GM19455 (cell line): ENCODE results near the gene SYN1.
"Not testable (repeated sequence)": the region's sequence is repeated elsewhere in the genome, so short reads cannot be mapped to it uniquely, and the experiment has no call there.

Source experiments
- ATAC-seq: cut with Tn5 transposase; IDR thresholded peaks from one replicate; pipeline ENCODE4 v1.9.1; 2021; ENCODE audit not compliant: unreplicated experiment

SYN1 gene

DNA sequence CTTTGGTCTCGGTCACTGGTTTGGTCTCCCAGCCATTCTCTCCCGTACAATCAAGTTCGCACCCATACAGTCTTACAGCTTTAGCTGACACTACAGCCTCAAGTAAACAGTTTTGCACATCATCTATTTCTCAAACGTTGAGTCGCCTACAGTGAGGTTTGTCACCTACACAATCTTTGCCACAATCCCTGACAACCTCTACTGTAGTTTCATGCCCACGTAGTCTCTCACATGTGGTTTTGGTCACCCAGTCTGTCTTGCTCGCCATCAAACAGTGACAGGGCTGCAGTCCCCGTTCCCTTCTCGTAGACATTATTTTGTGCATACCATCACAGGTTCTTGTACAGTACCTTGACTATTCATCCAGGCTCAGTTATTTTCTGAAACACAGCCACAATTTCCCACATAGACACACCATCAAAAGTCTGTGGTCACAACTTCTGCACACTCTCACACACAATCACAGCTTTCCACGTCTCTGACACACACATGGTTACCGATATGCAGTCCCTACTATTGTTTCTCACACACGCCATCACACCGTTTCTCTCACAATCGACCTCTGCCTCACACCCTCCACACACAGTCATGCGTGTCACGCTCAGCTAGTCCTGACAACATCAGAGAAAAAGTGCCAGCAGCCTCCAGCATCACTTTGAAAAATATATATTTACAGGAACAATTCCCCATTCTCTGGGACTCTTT lies 15.4 kb upstream of the SYN1 start:
- no peak for ATAC-seq

DNA sequence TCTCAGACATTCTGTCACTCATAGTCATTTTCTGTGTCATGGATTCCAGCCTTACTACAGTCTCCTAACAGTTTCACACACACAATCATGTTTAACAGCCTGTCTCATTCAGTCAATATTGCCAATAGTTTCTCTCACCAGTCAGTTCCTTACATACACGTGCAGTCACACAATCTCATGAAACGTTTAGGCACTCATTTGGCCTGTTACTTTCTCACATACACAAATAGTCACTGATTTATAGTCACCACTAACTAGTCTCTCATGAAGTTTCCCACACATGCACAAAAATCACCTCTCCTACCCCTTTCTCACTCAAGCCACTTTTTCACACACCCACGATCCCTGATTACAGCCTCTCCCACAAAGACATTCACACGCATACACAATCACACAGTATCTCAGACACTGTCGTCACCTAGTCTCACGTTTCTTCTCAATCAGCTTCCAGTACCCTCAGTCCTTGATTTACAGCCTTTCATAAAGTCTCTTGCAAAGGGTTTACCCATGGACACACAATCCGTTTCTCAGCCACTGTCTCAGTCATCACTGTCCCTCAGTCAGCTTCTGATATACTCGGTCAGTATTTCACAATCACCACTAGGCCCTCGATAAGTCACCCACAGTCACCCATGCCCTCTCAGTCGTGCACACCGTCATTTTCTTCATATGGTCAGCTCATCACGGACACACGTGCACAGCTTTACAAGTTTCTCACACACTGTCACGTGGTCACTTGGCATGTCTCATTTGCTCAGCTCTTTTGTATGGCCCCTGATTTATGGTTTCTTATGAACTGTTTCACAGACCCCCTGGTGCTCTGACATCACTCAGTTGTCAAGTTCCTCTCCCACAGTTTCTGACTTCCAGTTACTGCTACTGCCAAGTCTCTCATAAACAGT lies 14.3 kb upstream of the SYN1 start:
- ATAC-seq = no peak

DNA sequence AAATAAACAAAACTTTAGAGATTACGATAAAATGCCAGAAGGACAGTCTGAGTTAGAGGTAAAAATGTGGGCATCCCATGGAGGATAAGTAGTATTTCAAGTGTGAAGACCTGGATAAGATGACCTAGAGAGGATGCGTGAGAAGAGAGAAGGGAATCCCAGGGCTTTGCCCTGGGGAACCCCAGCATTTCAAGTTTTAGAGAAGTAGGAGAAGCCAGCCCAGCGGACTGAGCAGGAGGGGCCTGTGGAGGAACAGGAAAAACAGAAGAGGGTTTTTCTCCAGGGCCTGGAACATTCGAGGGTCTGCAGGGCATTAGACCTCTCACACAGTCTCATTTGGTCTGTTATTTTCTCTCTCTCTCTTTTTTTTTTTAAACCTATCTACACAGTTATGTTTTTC lies 13.0 kb upstream of the SYN1 start:
- no peak for ATAC-seq

DNA sequence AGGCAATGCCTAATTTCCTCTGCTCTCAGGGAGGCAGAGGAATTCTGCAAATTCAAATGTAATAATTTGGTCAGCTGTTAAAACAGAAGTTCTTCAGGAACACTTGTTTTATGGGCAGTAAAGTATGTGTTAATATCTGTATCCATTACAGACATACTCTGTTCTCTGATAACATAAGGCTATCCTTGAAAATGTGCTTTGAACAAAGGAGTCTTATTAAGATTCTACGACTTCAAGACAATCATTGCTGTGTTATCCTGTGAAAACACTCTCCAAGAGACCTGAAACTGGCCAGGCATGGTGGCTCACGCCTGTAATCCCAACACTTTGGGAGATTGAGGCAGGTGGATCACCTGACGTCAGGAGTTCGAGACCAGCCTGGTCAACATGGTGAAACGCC lies 12.0 kb upstream of the SYN1 start:
- ATAC-seq = no peak

DNA sequence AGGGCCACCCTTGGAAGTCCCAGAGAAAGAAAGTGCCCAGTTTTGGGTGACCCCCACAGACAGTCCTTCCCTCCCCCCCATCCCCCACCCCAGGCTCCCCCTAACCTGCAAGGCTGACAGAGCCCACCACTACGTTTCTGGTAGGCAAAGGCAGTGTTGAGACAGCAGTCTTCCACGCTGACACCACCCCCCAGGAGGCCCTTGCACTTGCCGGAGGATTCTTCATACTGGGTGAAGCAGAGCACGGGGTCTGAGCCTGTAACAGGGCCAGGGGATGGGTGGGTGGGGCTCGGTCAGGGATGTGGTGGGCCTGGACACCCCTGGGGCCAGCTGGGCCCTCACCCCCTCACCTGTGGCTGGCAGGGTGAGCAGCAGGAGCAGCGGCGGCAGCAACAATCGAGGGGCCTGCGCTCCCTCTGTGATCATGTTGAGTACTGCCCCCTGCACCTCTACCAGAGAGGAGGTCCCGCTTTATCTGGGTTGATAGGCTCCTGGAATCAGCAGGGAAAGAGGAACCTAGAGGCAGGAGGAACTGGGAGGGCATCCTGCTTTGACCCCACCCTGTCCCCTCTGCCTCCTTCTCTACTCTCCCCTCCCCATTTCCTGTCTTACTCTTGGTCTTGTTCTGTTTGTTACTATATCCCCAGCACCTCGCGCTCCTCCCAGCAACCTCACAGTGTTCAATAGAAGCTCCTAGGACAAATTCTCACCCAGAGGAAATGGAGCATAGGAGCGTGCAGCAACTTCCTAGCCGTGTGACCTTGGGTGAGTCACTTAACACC lies 10.0 kb upstream of the SYN1 start, which contains the start of gene CFP:
TSS of gene CFP (minus strand) at position 512 of the 782 bp plus-strand sequence. CDS start at position 426, 86 bp downstream.
- ATAC-seq = no peak

DNA sequence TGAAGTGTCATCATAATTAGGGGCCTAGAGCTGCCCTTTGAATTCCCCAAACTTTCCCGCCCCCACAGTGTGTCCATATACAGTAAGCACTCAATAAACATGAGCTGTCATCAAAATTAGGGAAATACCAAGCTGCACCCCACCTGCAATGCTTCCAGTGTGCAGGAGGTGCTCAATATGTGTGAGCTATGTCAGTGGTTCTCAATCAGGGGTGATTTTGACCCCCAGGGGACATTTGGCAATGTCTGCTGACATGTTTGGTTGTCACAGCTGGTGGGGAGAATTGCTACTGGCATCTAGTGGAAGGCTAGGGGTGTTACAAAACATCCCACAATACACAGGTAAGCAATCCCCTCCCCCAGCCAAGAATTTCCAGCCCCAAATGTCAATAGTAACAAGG lies 9.3 kb upstream of the SYN1 start:
- no peak for ATAC-seq

DNA sequence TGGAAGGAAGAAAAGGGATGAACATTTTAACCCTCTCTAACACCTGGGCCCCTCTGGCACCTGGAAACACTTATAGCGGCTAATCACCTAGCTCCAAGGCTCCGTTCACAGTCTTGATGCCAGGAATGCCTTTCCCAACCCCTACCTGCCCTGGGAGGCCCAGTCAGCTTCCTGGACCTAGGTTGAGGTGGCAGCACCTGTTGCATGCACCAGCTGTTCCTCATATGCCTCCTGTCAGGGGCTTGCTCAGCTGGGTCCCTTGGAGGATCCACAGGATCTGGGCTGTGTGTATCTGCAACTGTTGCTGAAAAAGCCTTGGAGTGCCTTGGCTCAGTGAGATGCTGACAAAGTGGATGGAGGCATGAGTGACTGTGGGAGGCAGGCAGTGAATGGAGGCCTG lies 5.7 kb upstream of the SYN1 start:
- no peak for ATAC-seq

DNA sequence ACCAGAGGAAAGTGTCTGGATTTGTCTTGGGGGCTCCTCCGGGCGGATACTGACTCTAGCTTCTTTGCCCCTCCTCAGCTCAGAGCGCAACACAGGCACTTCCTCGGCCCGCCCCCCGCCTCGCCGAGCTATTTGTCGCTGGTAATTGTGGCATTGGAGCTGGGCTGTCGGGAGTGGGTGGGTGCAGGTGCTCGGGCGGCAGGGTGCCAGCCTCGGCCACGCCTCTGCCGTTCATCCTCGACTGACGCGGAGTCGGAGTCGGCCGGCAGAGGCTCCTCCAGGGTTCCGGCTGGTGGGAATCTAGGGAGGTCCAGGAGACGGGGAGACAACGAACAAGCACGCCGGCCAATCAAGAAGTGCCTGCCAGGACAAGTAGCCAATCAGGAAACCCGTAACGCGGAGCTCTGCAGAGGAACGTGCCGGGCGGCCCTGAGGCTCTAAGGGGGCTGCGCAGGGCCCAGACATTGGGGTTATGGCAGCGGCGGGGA lies 3.9 kb upstream of the SYN1 start:
- no peak for ATAC-seq

DNA sequence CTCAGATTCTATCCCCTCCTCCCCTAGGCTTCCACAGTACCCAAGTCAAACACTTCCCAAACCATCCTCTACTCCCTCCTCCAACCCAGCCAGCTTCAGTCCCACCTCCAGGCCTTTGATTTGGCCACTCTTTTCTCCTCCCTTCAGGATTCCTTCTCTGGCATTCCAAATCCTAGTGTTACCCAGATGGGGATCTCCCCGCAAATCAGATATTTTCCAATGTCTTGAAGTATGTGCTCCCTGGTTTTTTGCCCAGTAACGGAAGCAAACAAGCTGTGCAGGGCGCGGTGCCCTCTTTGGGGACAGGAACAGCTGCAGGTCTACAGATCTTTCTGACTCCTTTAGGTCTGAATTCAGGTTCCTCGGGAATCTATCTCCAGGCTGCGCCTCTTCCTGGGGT lies 2.2 kb upstream of the SYN1 start:
- no peak for ATAC-seq

DNA sequence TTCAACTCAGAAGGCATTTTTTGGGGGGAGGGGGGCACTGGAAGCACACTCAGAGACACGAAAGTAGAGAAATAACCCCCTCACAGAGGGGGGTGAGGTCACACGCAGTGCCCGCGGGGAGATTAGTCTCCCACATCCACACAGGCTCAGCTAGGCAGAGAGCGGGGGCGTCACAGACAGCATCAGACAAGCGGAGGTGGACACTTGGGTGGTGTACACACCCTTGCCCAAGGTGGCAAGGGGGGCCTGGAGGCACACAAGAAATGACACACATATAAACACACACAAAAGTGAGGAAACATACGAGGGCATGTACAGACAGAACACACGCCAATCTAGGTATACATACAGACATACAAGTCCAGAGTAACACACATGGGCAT lies 637 bp upstream of the SYN1 start:
- ATAC-seq = no peak

DNA sequence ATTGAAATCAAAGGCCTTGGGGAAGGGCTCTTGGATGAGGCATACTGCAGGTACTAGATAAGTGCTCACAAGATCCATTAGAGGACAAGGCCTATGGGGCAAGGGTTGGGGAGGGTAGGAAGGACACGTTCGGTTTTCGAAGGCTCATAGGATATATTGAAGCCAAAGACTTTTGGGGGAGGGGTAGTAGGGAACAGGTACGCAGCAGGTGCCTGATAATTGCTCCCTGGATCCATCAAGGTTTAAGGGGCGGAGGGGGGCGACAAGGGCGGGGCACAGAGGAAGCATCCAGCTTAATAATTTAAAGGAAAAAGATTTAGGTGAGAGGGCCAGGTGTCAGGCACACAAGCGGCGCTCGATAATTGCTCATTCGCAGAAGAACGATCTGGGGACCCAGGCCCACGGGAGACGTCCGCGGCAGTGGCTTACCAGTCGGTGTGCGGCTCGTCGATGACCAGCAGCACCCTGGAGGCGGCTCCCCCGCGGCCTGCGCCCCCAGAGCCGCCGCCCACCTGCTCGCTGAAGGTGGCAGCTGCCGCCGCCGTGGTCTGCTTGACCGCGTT lies 653 bp downstream of the SYN1 start:
- ATAC-seq = no peak

DNA sequence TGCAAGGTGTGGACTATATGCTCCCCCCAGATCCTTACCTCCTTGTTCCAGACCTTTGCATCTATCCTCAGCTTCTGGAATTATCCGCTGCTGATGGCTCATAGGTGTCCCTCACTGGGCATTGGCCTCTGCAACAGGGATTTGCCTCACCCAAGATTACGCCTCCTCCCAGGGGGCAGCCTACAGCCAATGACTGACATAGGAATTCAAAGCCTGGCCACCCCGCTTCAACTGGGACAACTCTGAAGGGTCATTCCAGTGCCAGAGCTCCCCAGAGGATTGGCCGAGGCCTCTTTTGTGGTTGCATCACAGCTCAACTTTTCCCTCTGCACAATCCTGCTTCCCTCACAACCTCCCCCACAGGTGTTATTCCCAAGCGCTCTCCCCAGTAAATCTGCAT lies 5.0 kb downstream of the SYN1 start:
- ATAC-seq = no peak

DNA sequence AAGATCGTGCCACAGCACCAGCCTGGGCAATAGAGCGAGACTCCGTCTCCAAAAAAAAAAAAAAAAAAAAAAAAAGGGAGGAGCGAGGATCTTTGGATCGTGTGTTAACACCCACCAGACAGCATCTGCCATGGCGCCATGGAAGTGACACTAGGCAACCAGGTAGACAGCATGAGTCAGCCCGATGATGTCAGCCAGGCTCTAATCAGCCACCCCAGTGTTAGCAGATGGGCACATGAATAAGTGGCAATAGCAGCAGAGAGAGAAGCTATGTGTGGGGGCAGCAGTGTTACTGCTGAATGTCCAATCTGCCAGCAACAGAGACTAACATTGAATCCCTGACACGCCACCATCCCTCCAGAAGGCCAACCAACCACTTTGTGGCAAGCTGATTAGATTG lies 6.6 kb downstream of the SYN1 start:
- ATAC-seq = no peak

DNA sequence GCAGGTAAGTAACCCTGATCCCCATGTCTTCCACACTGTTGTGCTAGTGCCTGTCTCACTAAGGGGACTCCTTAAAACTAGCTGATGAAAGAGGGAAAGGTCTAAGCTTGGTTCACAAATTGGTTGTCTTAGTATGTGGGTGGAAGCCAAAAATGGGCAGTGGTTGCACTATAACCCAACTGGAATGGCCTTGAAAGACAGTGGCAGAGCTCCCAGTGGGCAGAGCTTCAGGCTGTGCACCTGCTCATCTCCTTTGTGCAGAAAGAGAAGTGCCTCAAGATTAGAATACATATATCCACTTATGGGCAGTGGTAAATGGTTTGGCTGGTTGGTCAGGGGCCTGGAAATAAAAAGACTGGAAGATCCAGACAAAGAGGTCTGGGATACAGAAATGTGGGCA lies 7.2 kb downstream of the SYN1 start:
- ATAC-seq = no peak

DNA sequence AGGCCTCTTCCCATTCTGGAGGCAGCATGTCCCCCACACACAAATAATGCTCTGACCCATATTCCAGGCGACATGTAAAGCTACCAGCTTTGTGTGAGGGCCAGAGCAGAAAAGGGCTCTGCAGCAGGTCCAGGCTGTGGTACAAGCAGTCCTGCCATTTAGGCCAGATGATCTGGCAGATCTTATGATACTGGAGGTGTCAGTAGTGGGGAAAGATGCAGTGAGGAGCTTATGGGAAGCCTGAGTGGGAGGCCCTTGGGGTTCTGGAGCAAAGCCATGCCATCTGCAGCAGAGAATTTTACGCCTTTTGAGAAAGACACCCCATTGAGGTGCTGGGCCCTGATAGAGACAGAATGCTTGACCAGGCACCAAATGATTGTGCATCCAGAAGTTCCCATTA lies 7.7 kb downstream of the SYN1 start:
- no peak for ATAC-seq

DNA sequence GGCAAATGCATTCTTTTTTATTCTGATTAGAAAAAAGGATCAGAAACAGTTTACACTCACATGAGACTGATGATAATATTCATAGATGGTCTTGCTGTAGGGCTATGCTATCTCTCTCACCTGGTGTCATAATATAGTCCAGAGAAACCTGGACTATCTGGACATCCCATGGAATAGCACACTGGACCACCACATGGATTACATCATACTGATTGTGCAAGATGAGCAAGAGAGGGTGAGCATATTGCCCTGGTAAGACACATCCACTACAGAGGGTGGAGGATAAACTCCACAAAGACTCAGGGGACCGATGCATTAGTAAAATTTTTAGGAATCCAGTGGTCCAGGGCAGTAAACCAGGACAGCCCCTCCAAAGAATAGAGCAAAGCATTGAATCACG lies 8.2 kb downstream of the SYN1 start:
- ATAC-seq = no peak

DNA sequence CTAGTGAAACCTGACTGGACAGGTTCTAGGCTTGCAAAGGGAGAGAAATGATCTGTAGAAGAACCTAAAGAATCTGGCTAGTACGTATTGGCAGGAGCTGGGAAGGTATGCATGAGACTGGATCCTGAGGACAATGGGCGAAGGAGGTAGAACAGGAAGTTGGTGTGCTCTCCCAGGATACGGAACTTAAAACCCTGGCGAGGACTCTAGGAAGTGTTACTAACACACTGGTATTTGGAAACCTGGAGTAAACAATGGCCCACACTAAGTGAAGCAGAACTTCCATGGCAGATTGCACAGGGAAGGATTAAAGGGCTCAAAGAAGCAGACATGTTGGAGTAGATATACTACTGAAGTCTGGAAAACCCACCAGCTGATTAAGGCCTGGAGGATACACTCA lies 9.1 kb downstream of the SYN1 start:
- ATAC-seq = no peak

DNA sequence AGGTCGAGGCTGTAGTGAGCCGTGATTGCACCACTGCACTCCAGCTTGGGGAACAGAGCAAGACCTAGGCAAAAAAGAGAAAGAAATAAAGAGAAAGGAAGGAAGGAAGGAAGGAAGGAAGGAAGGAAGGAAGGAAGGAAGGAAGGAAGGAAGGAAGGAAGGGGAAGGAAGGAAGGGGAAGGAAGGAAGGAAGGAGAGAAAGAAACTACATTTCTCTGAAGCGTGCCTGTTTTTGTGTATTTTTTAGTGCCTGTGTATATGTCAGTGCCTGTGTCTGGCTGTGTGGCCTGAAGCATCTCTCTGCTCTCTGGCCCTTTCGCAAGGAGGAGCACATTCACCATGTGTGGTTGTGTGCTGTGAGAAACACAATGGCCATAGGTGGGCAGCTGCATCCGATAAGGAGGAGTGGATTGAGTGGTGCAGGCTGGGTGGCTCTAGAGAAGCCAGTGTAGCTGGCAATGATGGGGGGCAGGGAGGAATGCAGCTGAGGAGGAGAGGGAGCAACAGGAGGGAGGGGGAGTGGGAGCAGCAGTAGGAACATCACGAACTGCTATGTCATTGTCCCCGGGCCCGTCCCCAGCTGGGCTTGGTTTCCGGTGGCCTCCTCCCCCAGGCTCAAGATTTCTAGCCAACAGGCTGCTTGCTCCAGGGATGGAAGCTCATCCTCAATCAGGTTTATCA lies 11.4 kb downstream of the SYN1 start:
- ATAC-seq = no peak

DNA sequence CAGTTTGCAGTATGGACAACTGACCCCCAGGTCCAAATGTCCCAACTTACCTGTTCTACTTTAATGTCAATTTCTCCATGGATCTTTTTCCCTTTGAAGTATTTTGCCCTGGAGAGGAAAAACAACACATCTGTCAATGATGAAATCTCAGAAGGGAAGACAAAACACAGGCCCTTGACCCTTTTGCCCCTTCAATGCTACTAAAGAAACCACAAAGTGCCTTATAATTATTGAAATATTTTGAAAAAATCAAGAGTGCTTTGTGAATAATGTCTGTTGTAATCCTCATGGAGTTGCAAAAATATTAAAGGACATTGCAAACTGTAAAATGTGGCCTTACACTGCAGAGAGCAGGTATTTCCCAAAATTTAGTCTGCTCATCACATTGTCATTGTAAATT lies 12.6 kb downstream of the SYN1 start:
- ATAC-seq = no peak

DNA sequence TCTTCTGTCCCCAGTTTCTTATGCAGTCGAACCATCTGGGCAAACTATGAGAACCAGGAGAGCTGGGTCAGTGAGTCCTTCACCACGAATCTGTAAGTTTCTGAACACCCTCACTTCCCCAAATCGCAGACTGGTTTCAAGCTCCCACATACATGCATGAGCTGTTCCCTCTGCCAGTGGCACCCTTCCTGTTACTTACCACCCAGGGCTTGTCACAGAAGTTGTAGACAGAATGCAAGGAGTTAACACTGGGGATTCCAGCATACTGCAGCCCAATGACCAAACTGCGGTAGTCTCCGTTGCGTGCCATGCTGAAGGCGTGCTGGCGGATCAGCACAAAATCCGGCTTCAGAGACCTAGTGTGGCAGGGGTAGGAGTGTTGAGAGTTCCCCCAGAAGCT lies 14.6 kb downstream of the SYN1 start:
- no peak for ATAC-seq

DNA sequence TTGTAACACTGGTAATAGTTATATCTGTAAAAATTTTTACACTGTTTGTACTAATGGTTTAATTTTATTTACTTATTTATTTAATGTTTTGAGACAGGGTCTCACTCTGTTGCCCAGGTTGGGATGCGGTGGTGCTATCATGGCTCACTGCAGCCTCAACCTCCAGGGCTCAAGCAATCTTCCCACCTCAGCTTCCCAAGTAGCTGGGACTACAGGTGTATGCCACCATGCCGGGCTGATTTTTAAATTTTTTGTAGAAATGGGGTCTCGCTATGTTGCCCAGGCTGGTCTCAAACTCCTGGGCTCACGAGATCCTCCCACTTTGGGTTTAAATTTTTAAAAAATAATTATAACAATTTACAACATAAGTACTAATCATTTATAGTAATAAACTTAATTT lies 16.5 kb downstream of the SYN1 start:
- not testable (repeated sequence) for ATAC-seq
